Trophoblast cell (in vitro differentiated cells and primary cell): ENCODE measurements around the gene TMEM179.

Experiments
- DNase-seq, 2 donors: peaks; one replicate each; pipeline ENCODE4 v3.0.0-alpha.2; 2016
- H2AFZ ChIP-seq: 2 replicates; pipeline ENCODE4 v1.6.1; 2013; ENCODE audit warnings: low read length, moderate library complexity, mild to moderate bottlenecking; ENCODE audit not compliant: insufficient read depth, poor library complexity
- H2AK5ac ChIP-seq: 2 replicates; pipeline ENCODE4 v1.6.1; 2013; ENCODE audit warnings: mild to moderate bottlenecking, low read length
- H2BK120ac ChIP-seq: 2 replicates; pipeline ENCODE4 v1.6.1; 2013; ENCODE audit warnings: low read length, mild to moderate bottlenecking, moderate library complexity; ENCODE audit not compliant: insufficient read depth, poor library complexity
- H2BK12ac ChIP-seq: 2 replicates; pipeline ENCODE4 v1.6.1; 2013; ENCODE audit warnings: mild to moderate bottlenecking, low read length, moderate library complexity
- H2BK5ac ChIP-seq: 2 replicates; pipeline ENCODE4 v1.6.1; 2013; ENCODE audit warnings: low read length, low read depth, moderate library complexity, mild to moderate bottlenecking; ENCODE audit not compliant: poor library complexity
- H3K14ac ChIP-seq: 2 replicates; pipeline ENCODE4 v1.6.1; 2013; ENCODE audit warnings: mild to moderate bottlenecking, low read length
- H3K18ac ChIP-seq: 2 replicates; pipeline ENCODE4 v1.6.1; 2013; ENCODE audit warnings: mild to moderate bottlenecking, low read length
- H3K23ac ChIP-seq: 2 replicates; pipeline ENCODE4 v1.6.1; 2013; ENCODE audit warnings: low read length
- H3K27ac ChIP-seq: 2 replicates; pipeline ENCODE4 v1.5.1; 2013; ENCODE audit warnings: low read depth, mild to moderate bottlenecking, inconsistent platforms, low read length, moderate library complexity
- H3K27me3 ChIP-seq: 2 replicates; pipeline ENCODE4 v1.6.1; 2013; ENCODE audit warnings: inconsistent platforms, mild to moderate bottlenecking, low read length, moderate library complexity; ENCODE audit not compliant: insufficient read depth
- H3K36me3 ChIP-seq, 2 experiments: 1 replicate in 1 of 2; 2 replicates in 1 of 2; pipeline ENCODE4 v1.6.1; 2013; ENCODE audit warnings: low read length in 2 of 2, mild to moderate bottlenecking in 2 of 2, moderate library complexity in 1 of 2; ENCODE audit not compliant: insufficient read depth in 2 of 2, control insufficient read depth in 1 of 2
- H3K4ac ChIP-seq: 2 replicates; pipeline ENCODE4 v1.6.1; 2013; ENCODE audit warnings: low read depth, mild to moderate bottlenecking, low read length, moderate library complexity
- H3K4me1 ChIP-seq, 2 experiments: 1 replicate in 1 of 2; 2 replicates in 1 of 2; pipeline ENCODE4 v1.6.1; 2013; ENCODE audit warnings: low read length in 2 of 2, mild to moderate bottlenecking in 2 of 2, moderate library complexity in 1 of 2; ENCODE audit not compliant: insufficient read depth in 2 of 2, control insufficient read depth in 1 of 2
- H3K4me2 ChIP-seq: 2 replicates; pipeline ENCODE4 v1.6.1; 2013; ENCODE audit warnings: inconsistent platforms, mild to moderate bottlenecking, low read length, moderate library complexity
- H3K4me3 ChIP-seq: 2 replicates; pipeline ENCODE4 v1.5.1; 2013; ENCODE audit warnings: mild to moderate bottlenecking, low read depth, low read length, inconsistent platforms
- H3K79me1 ChIP-seq: one replicate; pipeline ENCODE4 v1.6.1; 2013; ENCODE audit warnings: low read length
- H3K79me2 ChIP-seq: 2 replicates; pipeline ENCODE4 v1.6.1; 2013; ENCODE audit warnings: low read length, mild to moderate bottlenecking; ENCODE audit not compliant: control insufficient read depth, insufficient read depth, poor library complexity
- H3K9ac ChIP-seq: 2 replicates; pipeline ENCODE4 v1.6.1; 2013; ENCODE audit warnings: mild to moderate bottlenecking, low read length
- H3K9me3 ChIP-seq: 2 replicates; pipeline ENCODE4 v1.6.1; 2013; ENCODE audit warnings: low read depth, mild to moderate bottlenecking, control low read depth, inconsistent platforms, low read length; ENCODE audit not compliant: insufficient read depth
- H4K12ac ChIP-seq: 2 replicates; pipeline ENCODE4 v1.6.1; 2013; ENCODE audit warnings: low read depth, mild to moderate bottlenecking, low read length, moderate library complexity
- H4K8ac ChIP-seq: 2 replicates; pipeline ENCODE4 v1.6.1; 2013; ENCODE audit warnings: low read depth, mild to moderate bottlenecking, low read length, moderate library complexity
- H4K91ac ChIP-seq: one replicate; pipeline ENCODE4 v1.6.1; 2013; ENCODE audit warnings: low read depth, mild to moderate bottlenecking, low read length, moderate library complexity
- WGBS: extraction: QIAGEN DNeasy Blood & Tissue Kit; methylation state at CpG from one replicate; pipeline ENCODE4 v1.1.7; 2013; ENCODE audit warnings: missing lambda C conversion rate; ENCODE audit not compliant: insufficient read length, insufficient coverage; ENCODE audit errors: extremely low coverage; 5-methylcytosine and 5-hydroxymethylcytosine counted together

The TMEM179 gene

DNA sequence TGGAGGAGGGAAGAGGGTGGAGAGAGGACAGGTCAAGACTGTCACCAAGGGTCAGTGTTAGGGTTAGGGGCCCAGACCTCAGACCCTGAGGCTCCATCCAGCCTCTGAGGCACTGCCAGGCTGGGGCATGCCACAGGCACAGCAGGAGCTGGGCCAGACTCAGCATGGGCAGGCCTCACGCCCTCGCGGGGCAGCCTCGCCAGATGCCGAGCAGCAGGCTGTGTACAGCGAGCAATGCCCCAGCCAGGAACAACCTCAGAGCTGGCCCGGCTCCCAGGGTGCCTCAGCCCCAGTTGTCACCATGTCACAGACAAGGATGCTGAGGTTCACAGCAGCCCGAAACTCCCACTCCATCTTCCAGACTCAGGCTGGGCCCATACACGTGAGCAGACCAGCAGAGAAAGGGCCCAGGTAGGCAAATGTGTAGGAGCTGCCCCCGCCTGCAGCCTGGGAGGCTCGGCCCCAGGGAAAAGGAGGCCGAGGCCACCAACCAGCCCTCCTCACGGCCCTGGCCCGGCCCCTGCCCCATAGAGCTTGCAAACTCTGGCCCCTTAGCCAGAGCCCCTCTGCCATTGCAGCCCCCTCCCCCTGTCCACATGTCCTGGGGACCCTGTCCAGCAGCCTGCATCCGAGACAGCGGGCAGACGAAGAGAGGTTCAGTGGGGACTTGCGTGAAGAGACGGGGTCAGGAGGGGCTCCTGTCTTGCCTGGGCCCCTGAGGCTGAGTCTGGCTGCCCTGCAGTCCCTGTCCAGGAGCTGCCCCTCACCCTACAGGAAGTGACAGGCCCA lies 17.5 kb downstream of the TMEM179 start:
- no CpG with 5 or more reads among the region's 19 CpGs for WGBS
- H3K4me1 ChIP-seq: peaks cover 13 to 24% of the 10 kb centered on the region in 2 experiments
- no peak overlapping the region for H3K14ac ChIP-seq
- no peak overlapping the region for H2AK5ac ChIP-seq
- H2BK120ac ChIP-seq: no peak overlapping the region
- H2AFZ ChIP-seq: no peak overlapping the region
- no peak overlapping the region for H2BK12ac ChIP-seq
- no peak overlapping the region for H3K18ac ChIP-seq
- H4K8ac ChIP-seq: no peak overlapping the region
- H3K27me3 ChIP-seq: no peaks in the 10 kb centered on the region
- H3K23ac ChIP-seq: no peak overlapping the region
- H3K79me1 ChIP-seq: no peaks in the 10 kb centered on the region
- no peak overlapping the region for H3K4me2 ChIP-seq
- peak in 1 of 2 donors; percentile 12 for DNase-seq
- no peak overlapping the region for H4K91ac ChIP-seq
- H4K12ac ChIP-seq: no peak overlapping the region
- no peak overlapping the region for H2BK5ac ChIP-seq
- no peak overlapping the region for H3K4ac ChIP-seq
- H3K79me2 ChIP-seq: no peaks in the 10 kb centered on the region
- no peak overlapping the region for H3K27ac ChIP-seq
- H3K4me3 ChIP-seq: no peak overlapping the region
- H3K9me3 ChIP-seq: peaks cover 9% of the 10 kb centered on the region
- no peak overlapping the region for H3K9ac ChIP-seq
- H3K36me3 ChIP-seq: no peaks in the 10 kb centered on the region

GRCh38 chr14:104585966-104586697 lies 18.4 kb downstream of the TMEM179 start:
- Histone ChIP-seq H3K79me2 (no peaks in the 10 kb centered on the region), H3K14ac (no peak overlapping the region), H3K18ac (no peak overlapping the region), H4K12ac (no peak overlapping the region), H2AFZ (no peak overlapping the region), H2BK12ac (no peak overlapping the region), H3K4ac (no peak overlapping the region), H3K9me3 (peaks cover 9% of the 10 kb centered on the region), H4K91ac (no peak overlapping the region), H3K79me1 (no peaks in the 10 kb centered on the region), H2AK5ac (no peak overlapping the region), H3K4me2 (no peak overlapping the region), H3K36me3 (no peaks in the 10 kb centered on the region), H3K27ac (no peak overlapping the region), H4K8ac (no peak overlapping the region), H3K9ac (no peak overlapping the region), H3K23ac (no peak overlapping the region), H3K27me3 (no peaks in the 10 kb centered on the region), H2BK5ac (no peak overlapping the region), H3K4me3 (no peak overlapping the region), H3K4me1 (peaks cover 13 to 28% of the 10 kb centered on the region in 2 experiments), H2BK120ac (no peak overlapping the region)
- no CpG with 5 or more reads among the region's 24 CpGs for WGBS
- peak; percentile 24 to 72 for DNase-seq

DNA sequence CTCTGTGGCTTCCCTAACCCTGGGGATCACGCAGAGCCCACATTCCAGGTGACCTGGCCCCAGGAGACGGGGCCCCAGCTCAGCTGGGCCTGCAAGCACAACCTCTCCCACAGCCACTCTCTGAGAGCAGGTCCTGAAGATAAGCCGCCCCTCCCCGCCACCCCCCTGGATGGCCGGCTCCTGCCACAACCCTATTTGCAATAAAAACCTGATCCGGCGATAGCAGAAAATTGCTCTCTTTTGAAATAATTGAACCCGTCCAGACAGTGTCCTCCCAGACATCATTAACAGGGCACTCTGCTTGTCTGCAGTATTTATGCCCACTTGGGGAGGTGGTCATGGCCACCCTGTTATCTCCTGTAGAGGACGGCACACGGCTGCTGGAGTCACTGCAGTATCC lies 20.0 kb downstream of the TMEM179 start:
- Histone ChIP-seq H3K9ac (no peak overlapping the region), H3K4ac (no peak overlapping the region), H3K4me1 (peaks cover 13 to 28% of the 10 kb centered on the region in 2 experiments), H2BK12ac (no peak overlapping the region), H3K79me2 (no peaks in the 10 kb centered on the region), H4K8ac (no peak overlapping the region), H2AFZ (no peak overlapping the region), H2BK5ac (no peak overlapping the region), H4K91ac (no peak overlapping the region), H3K18ac (no peak overlapping the region), H3K23ac (no peak overlapping the region), H3K27ac (no peak overlapping the region), H3K9me3 (peaks cover 9% of the 10 kb centered on the region), H3K14ac (no peak overlapping the region), H2BK120ac (no peak overlapping the region), H3K36me3 (no peaks in the 10 kb centered on the region), H3K4me3 (no peak overlapping the region), H3K27me3 (no peaks in the 10 kb centered on the region), H3K79me1 (no peaks in the 10 kb centered on the region), H3K4me2 (no peak overlapping the region), H4K12ac (no peak overlapping the region), H2AK5ac (no peak overlapping the region)
- WGBS: no CpG with 5 or more reads among the region's 10 CpGs
- no peak for DNase-seq

GRCh38 chr14:104583424-104584306 lies 20.9 kb downstream of the TMEM179 start:
- WGBS: no CpG with 5 or more reads among the region's 27 CpGs
- Histone ChIP-seq H2AFZ (no peak overlapping the region), H4K12ac (no peak overlapping the region), H3K4me2 (no peak overlapping the region), H2AK5ac (no peak overlapping the region), H3K27ac (no peak overlapping the region), H3K9ac (no peak overlapping the region), H3K27me3 (no peaks in the 10 kb centered on the region), H4K91ac (no peak overlapping the region), H3K18ac (no peak overlapping the region), H4K8ac (no peak overlapping the region), H3K4ac (no peak overlapping the region), H3K4me3 (peak overlapping the region; percentile 21), H3K79me1 (no peaks in the 10 kb centered on the region), H2BK5ac (no peak overlapping the region), H3K23ac (no peak overlapping the region), H2BK120ac (no peak overlapping the region), H3K14ac (no peak overlapping the region), H2BK12ac (no peak overlapping the region), H3K79me2 (no peaks in the 10 kb centered on the region), H3K36me3 (no peaks in the 10 kb centered on the region), H3K4me1 (peaks cover 13 to 28% of the 10 kb centered on the region in 2 experiments), H3K9me3 (peaks cover 9% of the 10 kb centered on the region)
- peak in 1 of 2 donors; percentile 41 for DNase-seq
